HEK293 (cell line): ENCODE data around the gene KIF9.

Experiments used
- CTCF ChIA-PET: fragments of 350-600 bp; formaldehyde crosslinking; extraction: SDS; loops from one replicate; lab custom pipeline; 2021; ENCODE audit warnings: antibody characterized with exemption; lab: Yijun Ruan, JAX
- POLR2A ChIA-PET: fragments of 300-600 bp; formaldehyde crosslinking; extraction: SDS; loops from one replicate; lab custom pipeline; 2020; ENCODE audit warnings: antibody characterized with exemption, inconsistent platforms; lab: Yijun Ruan, JAX
- H3K27ac ChIP-seq: fragments of 200-500 bp; sonication (Bioruptor generic); 2 replicates; pipeline ENCODE4 v1.5.1; 2014; ENCODE audit warnings: low read depth, low read length, control low read depth, inconsistent platforms; ENCODE audit errors: extremely low read depth
- H3K36me3 ChIP-seq, 2 experiments: fragments of 200-500 bp in 1 of 2; sonication (Bioruptor generic) in 1 of 2; 1 replicate in 1 of 2; 2 replicates in 1 of 2; pipeline ENCODE4 v1.5.1; 2014 to 2017; ENCODE audit warnings: inconsistent platforms in 2 of 2, low read length in 2 of 2; ENCODE audit not compliant: control insufficient read depth in 2 of 2, insufficient read depth in 1 of 2
- H3K4me1 ChIP-seq: fragments of 200-500 bp; sonication (Bioruptor generic); 2 replicates; pipeline ENCODE4 v1.5.1; 2014; ENCODE audit warnings: mild to moderate bottlenecking, low read length, inconsistent platforms; ENCODE audit not compliant: control insufficient read depth, insufficient read depth
- H3K4me3 ChIP-seq: 2 replicates; pipeline ENCODE4 v1.5.1; 2011; ENCODE audit warnings: low read depth, mild to moderate bottlenecking, control low read depth, low read length, moderate library complexity
- H3K9me3 ChIP-seq: fragments of 200-500 bp; sonication (Bioruptor generic); 2 replicates; pipeline ENCODE4 v1.5.1; 2014; ENCODE audit warnings: low read depth, low read length, inconsistent platforms; ENCODE audit not compliant: control insufficient read depth, insufficient read depth
- CTCF ChIP-seq: fragments of 450-650 bp; formaldehyde crosslinking; IDR thresholded peaks from 2 replicates; pipeline ENCODE4 v1.5.1; 2016; ENCODE audit warnings: missing biosample characterization, missing genetic modification characterization
- GLIS2 ChIP-seq: fragments of 450-650 bp; formaldehyde crosslinking; IDR thresholded peaks from 2 replicates; pipeline ENCODE4 v1.5.1; 2016; ENCODE audit warnings: missing biosample characterization, missing genetic modification characterization
- HIC1 ChIP-seq: fragments of 450-650 bp; formaldehyde crosslinking; IDR thresholded peaks from 2 replicates; pipeline ENCODE4 v1.5.1; 2016; ENCODE audit warnings: missing biosample characterization, missing genetic modification characterization
- IKZF3 ChIP-seq: fragments of 450-650 bp; IDR thresholded peaks from 2 replicates; pipeline ENCODE4 v1.5.0; 2018; ENCODE audit warnings: missing biosample characterization, mild to moderate bottlenecking, missing genetic modification characterization, moderate library complexity
- KLF8 ChIP-seq: fragments of 450-650 bp; formaldehyde crosslinking; IDR thresholded peaks from 2 replicates; pipeline ENCODE4 v1.5.1; 2016; ENCODE audit warnings: missing biosample characterization, missing genetic modification characterization
- PRDM10 ChIP-seq: fragments of 450-650 bp; formaldehyde crosslinking; IDR thresholded peaks from 2 replicates; pipeline ENCODE4 v1.5.1; 2016; ENCODE audit warnings: missing biosample characterization, missing genetic modification characterization
- SCRT2 ChIP-seq: fragments of 450-650 bp; formaldehyde crosslinking; IDR thresholded peaks from 2 replicates; pipeline ENCODE4 v1.5.1; 2016; ENCODE audit warnings: missing biosample characterization, missing genetic modification characterization
- ZBTB44 ChIP-seq: fragments of 450-650 bp; IDR thresholded peaks from 2 replicates; pipeline ENCODE4 v1.5.1; 2018; ENCODE audit warnings: missing biosample characterization, mild to moderate bottlenecking, missing genetic modification characterization
- ZNF175 ChIP-seq: fragments of 450-650 bp; formaldehyde crosslinking; IDR thresholded peaks from 2 replicates; pipeline ENCODE4 v1.5.1; 2016; ENCODE audit warnings: missing biosample characterization, missing genetic modification characterization
- ZNF2 ChIP-seq: fragments of 450-650 bp; formaldehyde crosslinking; IDR thresholded peaks from 2 replicates; pipeline ENCODE4 v1.5.1; 2016; ENCODE audit warnings: missing biosample characterization, missing genetic modification characterization
- ZNF221 ChIP-seq: fragments of 450-650 bp; formaldehyde crosslinking; IDR thresholded peaks from 2 replicates; pipeline ENCODE4 v1.5.1; 2017; ENCODE audit warnings: missing biosample characterization, missing genetic modification characterization, borderline replicate concordance
- ZNF23 ChIP-seq: fragments of 450-650 bp; formaldehyde crosslinking; IDR thresholded peaks from 2 replicates; pipeline ENCODE4 v1.5.1; 2016; ENCODE audit warnings: missing biosample characterization, missing genetic modification characterization, borderline replicate concordance
- ZNF26 ChIP-seq: fragments of 450-650 bp; formaldehyde crosslinking; IDR thresholded peaks from 2 replicates; pipeline ENCODE4 v1.5.1; 2016; ENCODE audit warnings: missing biosample characterization, missing genetic modification characterization
- ZNF302 ChIP-seq: fragments of 450-650 bp; formaldehyde crosslinking; IDR thresholded peaks from 2 replicates; pipeline ENCODE4 v1.5.1; 2016; ENCODE audit warnings: missing biosample characterization, missing genetic modification characterization, low read depth
- ZNF311 ChIP-seq: fragments of 450-650 bp; formaldehyde crosslinking; IDR thresholded peaks from 2 replicates; pipeline ENCODE4 v1.5.1; 2017; ENCODE audit warnings: missing biosample characterization, missing genetic modification characterization, borderline replicate concordance
- ZNF350 ChIP-seq: fragments of 450-650 bp; formaldehyde crosslinking; IDR thresholded peaks from 2 replicates; pipeline ENCODE4 v1.5.0; 2017; ENCODE audit warnings: missing biosample characterization, mild to moderate bottlenecking, missing genetic modification characterization
- ZNF366 ChIP-seq: fragments of 450-650 bp; formaldehyde crosslinking; conservative IDR thresholded peaks from 2 replicates; pipeline ENCODE4 v1.5.1; 2016; ENCODE audit warnings: missing biosample characterization, missing genetic modification characterization
- ZNF610 ChIP-seq: fragments of 450-650 bp; formaldehyde crosslinking; IDR thresholded peaks from 2 replicates; pipeline ENCODE4 v1.5.1; 2016; ENCODE audit warnings: missing biosample characterization, missing genetic modification characterization, borderline replicate concordance
- ZNF623 ChIP-seq: fragments of 450-650 bp; formaldehyde crosslinking; IDR thresholded peaks from 2 replicates; pipeline ENCODE4 v1.5.1; 2016; ENCODE audit warnings: missing biosample characterization, missing genetic modification characterization
- ZNF654 ChIP-seq: fragments of 450-650 bp; formaldehyde crosslinking; IDR thresholded peaks from 2 replicates; pipeline ENCODE4 v1.5.1; 2016; ENCODE audit warnings: low read depth, missing biosample characterization, missing genetic modification characterization
- ZNF76 ChIP-seq: fragments of 450-650 bp; formaldehyde crosslinking; IDR thresholded peaks from 2 replicates; pipeline ENCODE4; 2016; ENCODE audit warnings: low read depth, missing biosample characterization, missing genetic modification characterization, borderline replicate concordance
- ZNF768 ChIP-seq: fragments of 450-650 bp; formaldehyde crosslinking; IDR thresholded peaks from 2 replicates; pipeline ENCODE4 v1.5.1; 2018; ENCODE audit warnings: missing biosample characterization, mild to moderate bottlenecking, missing genetic modification characterization
- ZNF776 ChIP-seq: fragments of 450-650 bp; formaldehyde crosslinking; IDR thresholded peaks from 2 replicates; pipeline ENCODE4 v1.5.0; 2017; ENCODE audit warnings: missing biosample characterization, missing genetic modification characterization, borderline replicate concordance

Gene KIF9

GRCh38 chr3:47282424-47283192 lies at the start of gene KIF9, which contains the start of gene KLHL18 (continued):
- TF ChIP-seq HIC1 (tag by site-specific recombination) (no peak), ZNF2 (tag by site-specific recombination) (peak; percentile 75; the same call in 1 of the 2 replicates)
- TF ChIP-seq, all 188 proteins: peak for 57

GRCh38 chr3:47324278-47324865 lies 41.8 kb upstream of the KIF9 start:
- peaks cover 0 to 70% of the 10 kb centered on the region in 2 experiments; a peak in 2 of 3 replicates for H3K36me3 ChIP-seq
- no peak overlapping the region for H3K4me3 ChIP-seq
- no peak overlapping the region for H3K27ac ChIP-seq
- H3K4me1 ChIP-seq = no peaks in the 10 kb centered on the region
- no peaks in the 10 kb centered on the region for H3K9me3 ChIP-seq
- ChIA-PET POLR2A (no interaction called here), CTCF (interaction anchor here (0.5 to 3.4 kb wide), 17 partner anchors 8 to 1236 kb away, joined by 3 to 27 read pairs (median 4); no protein-coding TSS in a partner anchor)
- TF ChIP-seq ZNF350 (tag by site-specific recombination) = no peak
- TF ChIP-seq SCRT2 (tag by site-specific recombination) = no peak
- no peak for TF ChIP-seq ZBTB44 (tag by site-specific recombination)
- no peak for TF ChIP-seq ZNF175 (tag by site-specific recombination)
- TF ChIP-seq ZNF311 (tag by site-specific recombination) = no peak
- TF ChIP-seq ZNF366 (tag by site-specific recombination) = no peak
- no peak for TF ChIP-seq ZNF768
- TF ChIP-seq IKZF3 (tag by site-specific recombination) = 0 out of 2 replicates have a peak, but pooled peaks have one; percentile 24
- no peak for TF ChIP-seq ZNF623 (tag by site-specific recombination)
- no peak for TF ChIP-seq ZNF26 (tag by site-specific recombination)
- no peak for TF ChIP-seq KLF8
- TF ChIP-seq PRDM10 (tag by site-specific recombination) = peak; percentile 28; the same call in 1 of the 2 replicates
- TF ChIP-seq CTCF (tag by site-specific recombination) = peak; percentile 24; the same call in 1 of the 2 replicates
- TF ChIP-seq GLIS2 (tag by site-specific recombination) = no peak
- TF ChIP-seq ZNF302 = no peak
- TF ChIP-seq ZNF76 (tag by site-specific recombination) = no peak
- TF ChIP-seq ZNF221 (tag by site-specific recombination) = no peak
- no peak for TF ChIP-seq ZNF776 (tag by site-specific recombination)
- TF ChIP-seq ZNF610 = no peak
- peak; percentile 82 for TF ChIP-seq ZNF654 (tag by site-specific recombination)
- no peak for TF ChIP-seq ZNF23 (tag by site-specific recombination)
